Gastrocnemius medialis (tissue), 4 donors: Measurements from ENCODE around the gene PTPRE.

Experiments
- CTCF ChIP-seq, 5 experiments: fragments of 450-650 bp in 3 of 5; fragments of 200-600 bp in 2 of 5; sonication (generic) in 2 of 5; IDR thresholded peaks in 4 of 5; conservative IDR thresholded peaks in 1 of 5; 1 replicate in 4 of 5; 2 replicates in 1 of 5; pipeline ENCODE4 v1.5.1; 2016 to 2019; ENCODE audit warnings: antibody characterized with exemption in 5 of 5, mild to moderate bottlenecking in 3 of 5, moderate library complexity in 3 of 5
- POLR2A ChIP-seq, 2 donors: fragments of 450-650 bp; IDR thresholded peaks; one replicate each; pipeline ENCODE4 v1.6.1; 2017; ENCODE audit warnings: antibody characterized with exemption in 2 of 2, mild to moderate bottlenecking in 2 of 2, moderate library complexity in 2 of 2

- TF ChIP-seq CTCF (IDR thresholded peaks at IDR 0.05 in 4 of 5, conservative IDR thresholded peaks at IDR 0.05 in 1 of 5), result no peak
- TF ChIP-seq POLR2A (IDR thresholded peaks at IDR 0.05), result no peak
Measured at GRCh38 chr10:128036746-128037543, 130.0 kb downstream of the PTPRE start.
